Measurements from ENCODE around the gene TBR1. TPM values are rescaled to one million over a fixed set of nuclear protein-coding genes. Genes with fewer than 3 reads are reported as not detected.

TBR1 gene
- total RNA-seq, 5 donors from 2014 or later (not counting 1 experiment from before 2014, with no cell fraction given): not detected

DNA sequence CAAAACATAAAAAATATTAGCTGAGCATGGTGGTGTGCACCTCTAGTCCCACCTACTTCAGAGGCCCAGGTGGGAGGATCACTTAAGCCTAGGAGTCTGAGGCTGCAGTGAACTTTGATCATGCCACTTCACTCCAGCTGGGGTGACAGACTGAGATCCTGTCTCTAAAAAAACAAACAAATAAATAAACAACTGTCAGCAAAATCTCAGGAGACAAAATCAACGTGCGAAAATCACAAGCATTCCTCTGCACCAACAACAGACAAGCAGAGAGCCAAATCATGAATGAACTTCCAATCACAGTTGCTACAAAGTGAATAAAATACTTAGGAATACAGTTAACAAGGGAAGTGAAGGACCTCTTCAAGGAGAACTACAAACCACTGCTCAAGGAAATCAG lies 58.8 kb downstream of the TBR1 start:
- H3K27ac Mint-ChIP-seq: no peak overlapping the region
- peaks cover 22 to 24% of the 10 kb centered on the region in 2 donors for H3K27me3 Mint-ChIP-seq
- no peaks in the 10 kb centered on the region for H3K36me3 Mint-ChIP-seq
- no peak overlapping the region for H3K27ac ChIP-seq (ENCODE audit: low read length)
- H3K4me1 Mint-ChIP-seq: no peaks in the 10 kb centered on the region
- no peaks in the 10 kb centered on the region for H3K4me1 ChIP-seq (ENCODE audit: control insufficient read depth in 1 of 2, extremely low read depth in 1 of 2, insufficient read depth in 2 of 2, low read length in 2 of 2)
- WGBS (ENCODE audit: insufficient coverage): no CpG with 5 or more reads among the region's 2 CpGs
- ChIA-PET POLR2A (no interaction called here), CTCF (no interaction called here)
- DNase-seq (no peak), ATAC-seq (replicated peaks in 1 of 4) (no peak)
- no peak overlapping the region for H3K4me3 ChIP-seq (ENCODE audit: control insufficient read depth in 1 of 2, extremely low read depth in 1 of 2, low read length in 1 of 2)
- peaks cover 0 to 3% (median 3%) of the 10 kb centered on the region in 3 donors for H3K9me3 Mint-ChIP-seq
- H3K27me3 ChIP-seq (replicated peaks in 1 of 2; ENCODE audit: control insufficient read depth in 2 of 2, extremely low read depth in 1 of 2, insufficient read depth in 2 of 2, low read length in 1 of 2): peaks cover 0 to 6% of the 10 kb centered on the region in 2 experiments
- no peaks in the 10 kb centered on the region for H3K9me3 ChIP-seq
- H3K4me3 Mint-ChIP-seq: no peak overlapping the region
- H3K36me3 ChIP-seq (ENCODE audit: control insufficient read depth in 2 of 2, extremely low read depth in 1 of 2, insufficient read depth in 1 of 2, low read length in 1 of 2): no peaks in the 10 kb centered on the region

Other genes starting within 250 kb of the TBR1 start
- 10 to 100 TPM; 18.7 to 24.9 (median 21.2) TPM for gene PSMD14, start 107.9 kb upstream of the TBR1 start, total RNA-seq
- 1 to 10 TPM in 3 of 5 donors, under 1 TPM in 2; 0.84 to 2.8 (median 1.2) TPM for gene SLC4A10, start 208.1 kb downstream of the TBR1 start, total RNA-seq

Data from T-cell (primary cell).